Ascending aorta (tissue), 2 donors: ENCODE data around the gene HAO2. TPM values are rescaled to one million over a fixed set of nuclear protein-coding genes. Genes with fewer than 3 reads are reported as not detected.
"Not testable (repeated sequence)": the region's sequence is repeated elsewhere in the genome, so short reads cannot be mapped to it uniquely, and the experiment has no call there.

Experiments
- DNase-seq, 2 donors: peaks; one replicate each; pipeline ENCODE4 v3.0.0-alpha.2; 2019; ENCODE audit warnings: low spot score in 2 of 2
- H3K27ac ChIP-seq, 2 donors: fragments of 200-600 bp; sonication (generic); one replicate each; pipeline ENCODE4 v1.5.1; 2016 to 2017; ENCODE audit warnings: mild to moderate bottlenecking in 1 of 2
- H3K27me3 ChIP-seq: fragments of 200-600 bp; sonication (generic); one replicate; pipeline ENCODE4 v1.5.1; 2017
- H3K36me3 ChIP-seq, 2 donors: fragments of 200-600 bp; sonication (generic); one replicate each; pipeline ENCODE4 v1.5.1; 2016
- H3K4me1 ChIP-seq, 2 donors: fragments of 200-600 bp; sonication (generic); one replicate each; pipeline ENCODE4 v1.5.1; 2016 to 2017; ENCODE audit warnings: mild to moderate bottlenecking in 1 of 2
- H3K4me3 ChIP-seq, 2 donors: fragments of 200-600 bp; sonication (generic); one replicate each; pipeline ENCODE4 v1.5.1; 2016 to 2017; ENCODE audit warnings: mild to moderate bottlenecking in 1 of 2
- H3K9me3 ChIP-seq, 2 donors: fragments of 200-600 bp; sonication (generic); one replicate each; pipeline ENCODE4 v1.5.1; 2016
- CTCF ChIP-seq, 3 experiments: fragments of 200-600 bp in 2 of 3; fragments of 450-650 bp in 1 of 3; sonication (generic) in 2 of 3; IDR thresholded peaks; one replicate each; pipeline ENCODE4 v1.5.1; 2016 to 2019; ENCODE audit warnings: antibody characterized with exemption in 3 of 3, mild to moderate bottlenecking in 1 of 3, moderate library complexity in 1 of 3
- intact Hi-C: fragments of 100-400 bp; cut with DNase I; formaldehyde crosslinking; loops from one replicate; pipeline ENCODE4 v1.15.1; 2023
- total RNA-seq: library from RNA; depleted of rRNA; stranded (reverse); fragments of >200 nt; gene quantifications from one replicate; pipeline ENCODE4 v1.1.0, GENCODE V29; 2016

The HAO2 gene
- total RNA-seq, 1 donor from 2014 or later: not detected

- Histone ChIP-seq H3K4me1 (peaks cover 0 to 4% of the 10 kb centered on the region in 2 donors), H3K27ac (no peak overlapping the region), H3K4me3 (no peak overlapping the region), H3K36me3 (no peaks in the 10 kb centered on the region), H3K27me3 (no peaks in the 10 kb centered on the region), H3K9me3 (no peaks in the 10 kb centered on the region)
- TF ChIP-seq CTCF (IDR thresholded peaks at IDR 0.05): no peak
- intact Hi-C loops: no loop called here
- DNase-seq: no peak
Observed at GRCh38 chr1:119331190-119331515, 37.4 kb upstream of the HAO2 start.

DNA sequence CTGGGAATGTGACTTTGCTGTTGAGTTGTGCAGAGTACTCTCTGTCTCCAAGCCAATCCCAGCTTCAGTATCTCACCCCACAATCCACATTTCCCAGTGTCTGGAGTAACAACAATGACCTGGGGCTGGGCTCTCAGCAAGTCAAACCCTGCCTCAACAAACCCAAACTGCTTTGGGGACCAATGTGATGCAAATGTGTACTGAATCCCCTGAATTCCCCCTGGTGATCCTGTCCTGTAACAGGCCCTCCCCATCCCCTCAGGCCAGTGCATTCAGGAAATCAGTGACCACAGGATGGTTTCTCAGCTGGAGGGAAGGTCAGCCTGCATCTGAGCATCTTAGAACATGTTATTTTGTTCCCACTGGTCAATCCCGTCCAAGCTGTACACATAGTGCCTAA lies 36.7 kb upstream of the HAO2 start:
- no peaks in the 10 kb centered on the region for H3K27me3 ChIP-seq
- H3K9me3 ChIP-seq: no peaks in the 10 kb centered on the region
- no peaks in the 10 kb centered on the region for H3K36me3 ChIP-seq
- H3K4me1 ChIP-seq: peaks cover 0 to 4% of the 10 kb centered on the region in 2 donors
- no peak for TF ChIP-seq CTCF (IDR thresholded peaks at IDR 0.05)
- no peak overlapping the region for H3K27ac ChIP-seq
- no peak overlapping the region for H3K4me3 ChIP-seq
- no peak for DNase-seq
- intact Hi-C loops: no loop called here

DNA sequence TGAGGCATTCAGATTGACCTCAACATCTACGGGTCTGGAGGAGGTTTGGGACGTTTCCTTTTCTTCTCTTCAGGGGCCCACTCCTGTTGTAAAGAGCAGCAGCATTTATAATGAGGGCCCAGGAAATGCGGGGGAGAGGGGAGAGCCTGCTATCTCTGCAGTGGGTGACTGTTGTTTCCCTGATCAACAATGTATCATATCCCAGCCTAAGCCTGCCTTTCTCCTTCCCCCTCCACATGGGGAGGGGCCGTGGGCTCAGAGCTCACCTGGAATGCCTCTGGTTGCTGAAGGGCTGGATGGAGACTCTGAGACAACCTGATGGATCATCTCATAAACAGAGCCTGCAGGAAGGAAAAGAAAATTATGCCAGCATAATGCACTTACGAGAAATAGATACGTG lies 36.0 kb upstream of the HAO2 start:
- Histone ChIP-seq H3K36me3 (no peaks in the 10 kb centered on the region), H3K4me3 (no peak overlapping the region), H3K27ac (no peak overlapping the region), H3K9me3 (no peaks in the 10 kb centered on the region), H3K27me3 (no peaks in the 10 kb centered on the region), H3K4me1 (peaks cover 0 to 2% of the 10 kb centered on the region in 2 donors)
- intact Hi-C loops: no loop called here
- no peak for TF ChIP-seq CTCF (IDR thresholded peaks at IDR 0.05)
- no peak for DNase-seq

DNA sequence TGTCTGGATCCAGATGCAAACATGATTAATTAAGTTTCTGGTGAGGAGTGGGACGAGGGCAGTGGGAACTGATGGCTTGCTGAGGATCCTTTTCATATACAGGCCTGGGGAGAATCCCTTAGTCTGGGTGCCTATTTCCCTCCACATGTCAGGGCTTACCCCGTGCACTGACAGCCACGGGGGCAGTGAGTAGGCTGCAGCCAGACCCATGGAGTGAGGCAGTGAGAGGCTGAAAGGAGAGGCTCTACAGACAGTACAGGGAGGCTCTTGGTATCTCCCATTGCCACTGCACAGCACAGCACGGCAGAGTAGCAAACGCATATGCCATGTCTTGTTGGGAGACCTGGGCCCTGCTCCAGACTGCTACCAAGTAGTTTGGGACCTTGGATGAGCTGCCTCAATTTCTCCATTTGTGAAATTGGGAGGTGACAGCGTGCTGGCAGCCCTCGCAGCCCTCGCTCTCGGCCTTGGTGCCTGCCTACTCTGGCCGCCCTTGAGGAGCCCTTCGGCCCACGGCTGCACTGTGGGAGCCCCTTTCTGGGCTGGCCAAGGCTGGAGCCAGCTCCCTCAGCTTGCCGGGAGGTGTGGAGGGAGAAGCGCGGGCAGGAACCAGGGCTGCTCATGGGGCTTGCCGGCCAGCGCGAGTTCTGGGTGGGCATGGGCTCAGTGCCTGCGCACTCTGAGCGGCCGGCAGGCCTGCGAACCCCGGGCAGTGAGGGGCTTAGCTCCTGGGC lies 35.3 kb upstream of the HAO2 start:
- Histone ChIP-seq H3K27me3 (no peaks in the 10 kb centered on the region), H3K4me3 (no peak overlapping the region), H3K27ac (no peak overlapping the region), H3K4me1 (no peaks in the 10 kb centered on the region), H3K36me3 (no peaks in the 10 kb centered on the region), H3K9me3 (no peaks in the 10 kb centered on the region)
- TF ChIP-seq CTCF (IDR thresholded peaks at IDR 0.05): no peak
- intact Hi-C loops: no loop called here
- no peak for DNase-seq

- intact Hi-C loops, H3K4me3 ChIP-seq, H3K4me1 ChIP-seq, H3K36me3 ChIP-seq, H3K9me3 ChIP-seq, DNase-seq, H3K27ac ChIP-seq, H3K27me3 ChIP-seq: not testable (repeated sequence)
Observed at GRCh38 chr1:119333897-119334250, 34.7 kb upstream of the HAO2 start.

- TF ChIP-seq CTCF (IDR thresholded peaks at IDR 0.05): no peak
- H3K27ac ChIP-seq: no peak overlapping the region
- H3K4me1 ChIP-seq: no peaks in the 10 kb centered on the region
- H3K27me3 ChIP-seq: no peaks in the 10 kb centered on the region
- H3K4me3 ChIP-seq: no peak overlapping the region
- H3K36me3 ChIP-seq: no peaks in the 10 kb centered on the region
- H3K9me3 ChIP-seq: no peaks in the 10 kb centered on the region
- intact Hi-C loops: no loop called here
- no peak for DNase-seq
Observed at GRCh38 chr1:119336848-119337247, 31.7 kb upstream of the HAO2 start.
